ENCODE measurements around the gene SORCS1.

GRCh38 chr10:107071301-107071700 is 93.2 kb downstream of the SORCS1 start:
- TF ChIP-seq, protein P1, sequence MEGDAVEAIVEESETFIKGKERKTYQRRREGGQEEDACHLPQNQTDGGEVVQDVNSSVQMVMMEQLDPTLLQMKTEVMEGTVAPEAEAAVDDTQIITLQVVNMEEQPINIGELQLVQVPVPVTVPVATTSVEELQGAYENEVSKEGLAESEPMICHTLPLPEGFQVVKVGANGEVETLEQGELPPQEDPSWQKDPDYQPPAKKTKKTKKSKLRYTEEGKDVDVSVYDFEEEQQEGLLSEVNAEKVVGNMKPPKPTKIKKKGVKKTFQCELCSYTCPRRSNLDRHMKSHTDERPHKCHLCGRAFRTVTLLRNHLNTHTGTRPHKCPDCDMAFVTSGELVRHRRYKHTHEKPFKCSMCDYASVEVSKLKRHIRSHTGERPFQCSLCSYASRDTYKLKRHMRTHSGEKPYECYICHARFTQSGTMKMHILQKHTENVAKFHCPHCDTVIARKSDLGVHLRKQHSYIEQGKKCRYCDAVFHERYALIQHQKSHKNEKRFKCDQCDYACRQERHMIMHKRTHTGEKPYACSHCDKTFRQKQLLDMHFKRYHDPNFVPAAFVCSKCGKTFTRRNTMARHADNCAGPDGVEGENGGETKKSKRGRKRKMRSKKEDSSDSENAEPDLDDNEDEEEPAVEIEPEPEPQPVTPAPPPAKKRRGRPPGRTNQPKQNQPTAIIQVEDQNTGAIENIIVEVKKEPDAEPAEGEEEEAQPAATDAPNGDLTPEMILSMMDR (IDR thresholded peaks at IDR 0.05), result no peak
- TF ChIP-seq POLR2A (IDR thresholded peaks at IDR 0.05), result no peak
